Measurements from ENCODE around the gene NOP10.

The NOP10 gene

DNA sequence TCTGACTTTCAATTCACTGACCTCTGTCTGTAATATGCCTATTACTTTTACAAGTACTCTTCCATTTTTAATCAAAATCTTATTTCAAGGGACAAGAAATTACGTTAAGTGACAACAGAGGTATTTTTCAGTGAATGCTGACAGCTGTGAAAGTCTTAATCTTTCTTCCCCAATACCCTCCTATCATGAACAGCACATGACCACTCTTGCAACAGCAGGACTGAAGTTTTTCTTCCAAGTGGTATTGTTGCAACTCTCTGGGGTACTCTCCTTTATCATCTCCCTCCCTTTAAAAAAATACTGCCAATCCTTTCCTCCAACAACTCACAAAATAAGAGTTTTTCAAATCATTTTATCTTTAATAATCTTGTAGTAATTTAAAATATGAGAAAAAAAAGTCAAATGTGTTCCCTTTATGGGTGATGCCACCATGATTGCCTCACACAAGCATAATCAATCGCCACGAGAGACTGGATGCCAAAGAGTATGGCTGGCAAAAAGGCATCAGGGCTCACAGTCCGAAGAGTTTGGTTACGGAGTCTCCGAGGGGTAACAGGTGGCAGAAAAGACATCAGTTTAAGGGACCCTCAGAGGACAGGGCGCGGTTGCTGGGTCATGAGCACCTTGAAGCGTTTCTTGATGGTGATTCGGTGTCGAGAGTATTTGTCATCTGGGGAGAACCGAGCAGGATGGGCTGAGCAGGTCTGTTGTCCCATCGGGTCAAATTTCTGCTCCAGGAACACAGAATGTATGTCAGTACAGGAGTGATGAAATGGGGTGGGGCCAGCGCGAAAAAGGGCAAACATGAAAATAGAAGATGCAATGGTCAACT, 1.3 kb downstream of the NOP10 start:
- Histone ChIP-seq H3K4me1 (ENCODE audit: control insufficient read depth, insufficient read depth, low read length) (peaks cover 2% of the 10 kb centered on the region; the same call in 1 of the 2 replicates), H3K27ac (ENCODE audit: low read length) (no peak overlapping the region), H3K36me3 (ENCODE audit: control insufficient read depth, insufficient read depth, low read length) (no peaks in the 10 kb centered on the region), H3K4me3 (ENCODE audit: low read length) (no peak overlapping the region; the same call in 1 of the 2 replicates), H3K9me3 (ENCODE audit: control insufficient read depth, insufficient read depth, low read length) (no peaks in the 10 kb centered on the region), H3K27me3 (ENCODE audit: control insufficient read depth, insufficient read depth, low read length) (no peaks in the 10 kb centered on the region)
- no CpG with 5 or more reads among the region's 15 CpGs for WGBS (ENCODE audit: insufficient coverage, insufficient read length)
- no peak for DNase-seq (ENCODE audit: low read depth, low spot score)

- no peaks in the 10 kb centered on the region for H3K4me1 ChIP-seq (ENCODE audit: control insufficient read depth, insufficient read depth, low read length)
- no peak overlapping the region for H3K4me3 ChIP-seq (ENCODE audit: low read length)
- WGBS (ENCODE audit: insufficient coverage, insufficient read length): no CpG with 5 or more reads among the region's 3 CpGs
- H3K36me3 ChIP-seq (ENCODE audit: control insufficient read depth, insufficient read depth, low read length): no peaks in the 10 kb centered on the region
- no peak overlapping the region for H3K27ac ChIP-seq (ENCODE audit: low read length)
- H3K9me3 ChIP-seq (ENCODE audit: control insufficient read depth, insufficient read depth, low read length): no peaks in the 10 kb centered on the region
- no peak for DNase-seq (ENCODE audit: low read depth, low spot score)
- no peaks in the 10 kb centered on the region for H3K27me3 ChIP-seq (ENCODE audit: control insufficient read depth, insufficient read depth, low read length)
Observed at GRCh38 chr15:34339946-34340345, 3.0 kb downstream of the NOP10 start.

DNA sequence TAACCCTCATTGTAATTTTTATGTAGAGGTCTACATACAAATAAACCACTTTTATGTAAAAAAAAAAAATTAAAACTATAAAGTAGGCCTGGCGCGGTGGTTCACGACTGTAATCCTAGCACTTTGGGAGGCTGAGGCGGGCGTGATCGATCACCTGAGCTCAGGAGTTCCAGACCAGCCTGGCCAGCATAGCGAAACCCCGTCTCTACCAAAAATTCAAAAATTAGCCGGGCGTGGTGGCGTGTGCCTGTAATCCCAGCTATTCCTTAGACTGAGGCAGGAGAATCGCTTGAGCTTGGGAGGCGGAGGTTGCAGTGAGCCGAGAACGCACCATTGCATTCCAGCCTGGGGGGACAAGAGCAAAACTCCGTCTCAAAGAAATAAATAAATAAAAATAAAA, 4.6 kb downstream of the NOP10 start:
- Histone ChIP-seq H3K4me1 (ENCODE audit: control insufficient read depth, insufficient read depth, low read length) (no peaks in the 10 kb centered on the region), H3K27ac (ENCODE audit: low read length) (no peak overlapping the region), H3K36me3 (ENCODE audit: control insufficient read depth, insufficient read depth, low read length) (no peaks in the 10 kb centered on the region), H3K27me3 (ENCODE audit: control insufficient read depth, insufficient read depth, low read length) (no peaks in the 10 kb centered on the region), H3K9me3 (ENCODE audit: control insufficient read depth, insufficient read depth, low read length) (no peaks in the 10 kb centered on the region), H3K4me3 (ENCODE audit: low read length) (no peak overlapping the region; the same call in 1 of the 2 replicates)
- DNase-seq (ENCODE audit: low read depth, low spot score): no peak
- WGBS (ENCODE audit: insufficient coverage, insufficient read length): no CpG with 5 or more reads among the region's 16 CpGs

- H3K9me3 ChIP-seq (ENCODE audit: control insufficient read depth, insufficient read depth, low read length): no peaks in the 10 kb centered on the region
- no peaks in the 10 kb centered on the region for H3K36me3 ChIP-seq (ENCODE audit: control insufficient read depth, insufficient read depth, low read length)
- H3K4me3 ChIP-seq (ENCODE audit: low read length): peak within 1 kb of the TSS; percentile 96
- peak; percentile 67 for DNase-seq (ENCODE audit: low read depth, low spot score)
- no peak within 1 kb of the TSS for H3K27ac ChIP-seq (ENCODE audit: low read length)
- no peaks in the 10 kb centered on the region for H3K27me3 ChIP-seq (ENCODE audit: control insufficient read depth, insufficient read depth, low read length)
- no peaks in the 10 kb centered on the region for H3K4me1 ChIP-seq (ENCODE audit: control insufficient read depth, insufficient read depth, low read length)
- no CpG with 5 or more reads among the region's 78 CpGs for WGBS (ENCODE audit: insufficient coverage, insufficient read length)
Observed at GRCh38 chr15:34337557-34338306, 5.2 kb downstream of the NOP10 start, which contains the start of gene SLC12A6. Gene SLC12A6 (minus strand): TSS chr15:34337781. CDS start chr15:34336680, 1,101 bp downstream.

DNA sequence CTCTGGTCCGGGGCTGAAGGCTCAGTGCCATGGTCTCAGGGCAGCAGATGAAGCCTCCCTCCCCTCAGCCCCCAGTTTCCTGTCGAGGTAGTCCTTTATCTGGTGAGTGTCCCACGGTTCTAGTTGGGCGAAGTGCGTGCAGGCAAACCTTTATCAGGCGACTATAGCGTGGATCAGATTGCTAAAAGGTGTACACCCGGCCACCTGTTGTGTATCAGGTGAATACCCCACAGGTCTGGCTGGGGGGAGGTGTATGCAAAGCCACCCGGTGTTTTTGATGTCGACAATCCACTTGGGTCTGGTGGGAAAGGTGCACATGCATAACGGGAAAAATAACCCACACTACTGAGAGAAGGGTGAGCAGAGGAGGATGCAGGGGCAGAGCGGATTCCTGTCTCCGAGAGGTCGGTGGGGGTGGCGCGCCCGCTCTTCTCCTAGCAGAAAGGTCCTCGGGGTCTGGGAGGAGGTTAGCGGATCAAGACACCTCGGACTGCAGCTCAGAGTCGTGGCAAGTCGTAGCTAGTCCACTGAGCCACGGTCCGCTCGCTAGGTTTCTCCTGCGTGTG, 5.9 kb downstream of the NOP10 start:
- no peaks in the 10 kb centered on the region for H3K9me3 ChIP-seq (ENCODE audit: control insufficient read depth, insufficient read depth, low read length)
- no peak overlapping the region for H3K27ac ChIP-seq (ENCODE audit: low read length)
- H3K36me3 ChIP-seq (ENCODE audit: control insufficient read depth, insufficient read depth, low read length): no peaks in the 10 kb centered on the region
- no peaks in the 10 kb centered on the region for H3K27me3 ChIP-seq (ENCODE audit: control insufficient read depth, insufficient read depth, low read length)
- no peak for DNase-seq (ENCODE audit: low read depth, low spot score)
- peak overlapping the region; percentile 96 for H3K4me3 ChIP-seq (ENCODE audit: low read length)
- H3K4me1 ChIP-seq (ENCODE audit: control insufficient read depth, insufficient read depth, low read length): no peaks in the 10 kb centered on the region
- no CpG with 5 or more reads among the region's 26 CpGs for WGBS (ENCODE audit: insufficient coverage, insufficient read length)

GRCh38 chr15:34336231-34336990, 6.5 kb downstream of the NOP10 start:
- Histone ChIP-seq H3K27me3 (ENCODE audit: control insufficient read depth, insufficient read depth, low read length) (no peaks in the 10 kb centered on the region), H3K27ac (ENCODE audit: low read length) (no peak overlapping the region), H3K9me3 (ENCODE audit: control insufficient read depth, insufficient read depth, low read length) (no peaks in the 10 kb centered on the region), H3K36me3 (ENCODE audit: control insufficient read depth, insufficient read depth, low read length) (no peaks in the 10 kb centered on the region), H3K4me3 (ENCODE audit: low read length) (no peak overlapping the region; the same call in 1 of the 2 replicates), H3K4me1 (ENCODE audit: control insufficient read depth, insufficient read depth, low read length) (no peaks in the 10 kb centered on the region)
- no peak for DNase-seq (ENCODE audit: low read depth, low spot score)
- no CpG with 5 or more reads among the region's 16 CpGs for WGBS (ENCODE audit: insufficient coverage, insufficient read length)

DNA sequence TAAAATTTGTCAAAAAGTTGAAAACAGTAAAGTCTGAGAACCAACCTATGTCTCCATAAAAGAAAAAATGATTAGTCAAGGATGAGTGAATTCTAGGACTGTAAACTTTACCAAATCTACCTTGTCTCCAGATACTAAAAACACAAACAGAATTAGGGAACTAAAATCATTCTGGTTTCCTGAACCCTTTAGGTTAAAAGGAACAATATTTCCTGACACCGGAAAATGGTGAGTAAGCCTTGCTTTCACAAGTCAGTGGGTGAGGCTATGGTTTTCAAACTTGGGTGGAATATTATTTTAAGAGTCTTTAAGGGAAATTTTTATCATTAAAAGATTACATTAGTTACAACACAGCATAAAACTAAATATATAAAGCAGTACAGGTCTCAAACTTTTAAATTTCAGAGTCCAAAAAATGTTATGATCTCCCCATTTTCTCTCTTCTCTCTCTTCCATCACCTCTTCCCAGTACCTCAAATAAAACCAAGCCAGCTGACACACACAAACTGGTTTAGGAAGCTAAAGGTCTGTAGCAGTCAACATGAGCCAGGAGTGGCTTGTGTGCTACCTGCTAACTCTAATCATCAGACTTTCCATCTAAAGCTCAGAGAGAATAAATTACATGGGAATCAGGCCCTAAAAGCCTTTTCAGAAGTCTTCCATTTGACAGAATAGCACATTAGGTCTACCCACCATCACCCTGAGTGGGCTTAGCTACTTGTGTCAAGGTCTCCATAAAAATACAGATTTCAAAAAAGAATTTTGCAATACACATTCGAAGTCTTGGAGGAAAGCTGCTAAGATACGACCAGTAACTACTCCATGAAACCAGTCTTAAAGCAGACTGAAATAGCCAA, 7.5 kb downstream of the NOP10 start:
- WGBS (ENCODE audit: insufficient coverage, insufficient read length): no CpG with 5 or more reads among the region's 3 CpGs
- no peaks in the 10 kb centered on the region for H3K9me3 ChIP-seq (ENCODE audit: control insufficient read depth, insufficient read depth, low read length)
- no peak overlapping the region for H3K4me3 ChIP-seq (ENCODE audit: low read length)
- no peaks in the 10 kb centered on the region for H3K27me3 ChIP-seq (ENCODE audit: control insufficient read depth, insufficient read depth, low read length)
- no peaks in the 10 kb centered on the region for H3K4me1 ChIP-seq (ENCODE audit: control insufficient read depth, insufficient read depth, low read length)
- no peak overlapping the region for H3K27ac ChIP-seq (ENCODE audit: low read length)
- DNase-seq (ENCODE audit: low read depth, low spot score): no peak
- H3K36me3 ChIP-seq (ENCODE audit: control insufficient read depth, insufficient read depth, low read length): no peaks in the 10 kb centered on the region

GRCh38 chr15:34334672-34335071, 8.3 kb downstream of the NOP10 start:
- no peaks in the 10 kb centered on the region for H3K36me3 ChIP-seq (ENCODE audit: control insufficient read depth, insufficient read depth, low read length)
- H3K27me3 ChIP-seq (ENCODE audit: control insufficient read depth, insufficient read depth, low read length): no peaks in the 10 kb centered on the region
- no peaks in the 10 kb centered on the region for H3K4me1 ChIP-seq (ENCODE audit: control insufficient read depth, insufficient read depth, low read length)
- H3K4me3 ChIP-seq (ENCODE audit: low read length): no peak overlapping the region
- H3K27ac ChIP-seq (ENCODE audit: low read length): no peak overlapping the region
- WGBS (ENCODE audit: insufficient coverage, insufficient read length): no CpG with 5 or more reads among the region's 4 CpGs
- no peak for DNase-seq (ENCODE audit: low read depth, low spot score)
- no peaks in the 10 kb centered on the region for H3K9me3 ChIP-seq (ENCODE audit: control insufficient read depth, insufficient read depth, low read length)

DNA sequence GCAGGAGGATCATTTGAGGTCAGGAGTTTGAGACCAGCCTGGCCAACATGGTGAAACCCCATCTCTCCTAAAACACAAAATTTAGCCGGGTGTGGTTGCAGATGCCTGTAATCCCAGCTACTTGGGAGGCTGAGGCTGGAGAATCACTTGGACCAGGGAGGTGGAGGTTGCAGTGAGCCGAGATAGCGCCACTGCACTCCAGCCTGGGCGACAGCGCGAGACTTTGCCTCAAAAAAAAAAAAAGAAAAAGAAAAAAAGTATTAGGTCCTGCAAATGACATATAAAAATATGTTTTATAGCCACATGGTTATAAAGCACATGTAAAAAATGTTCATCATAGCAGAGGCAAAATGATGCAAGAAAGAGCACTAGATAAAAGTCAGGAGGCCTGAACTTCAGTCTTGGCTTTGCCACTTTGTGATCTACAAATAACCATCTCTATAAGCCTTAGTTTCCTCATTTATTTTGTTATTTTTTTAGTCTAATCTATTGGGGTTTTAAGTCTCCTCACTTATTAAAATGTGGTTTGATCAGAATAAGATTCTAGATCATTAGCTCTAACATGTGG, 10.3 kb downstream of the NOP10 start:
- no peaks in the 10 kb centered on the region for H3K36me3 ChIP-seq (ENCODE audit: control insufficient read depth, insufficient read depth, low read length)
- no peaks in the 10 kb centered on the region for H3K27me3 ChIP-seq (ENCODE audit: control insufficient read depth, insufficient read depth, low read length)
- H3K9me3 ChIP-seq (ENCODE audit: control insufficient read depth, insufficient read depth, low read length): no peaks in the 10 kb centered on the region
- H3K4me1 ChIP-seq (ENCODE audit: control insufficient read depth, insufficient read depth, low read length): no peaks in the 10 kb centered on the region
- H3K27ac ChIP-seq (ENCODE audit: low read length): no peak overlapping the region
- DNase-seq (ENCODE audit: low read depth, low spot score): no peak
- no CpG with 5 or more reads among the region's 6 CpGs for WGBS (ENCODE audit: insufficient coverage, insufficient read length)
- no peak overlapping the region for H3K4me3 ChIP-seq (ENCODE audit: low read length)

Data from iPS DF 6.9 (cell line).